SU-DHL-6 (cell line): ENCODE measurements around the gene SYNJ2.
A peak's percentile ranks its signal among the peaks of the same experiment; 100 is the strongest.

Experiments used
- H2AFZ ChIP-seq: fragments of 200-600 bp; sonication (generic); 2 replicates; pipeline ENCODE4 v1.6.1; 2014; ENCODE audit warnings: low read depth, mild to moderate bottlenecking, moderate library complexity, mixed read lengths, antibody characterized with exemption, low read length; ENCODE audit not compliant: severe bottlenecking
- H3F3A ChIP-seq: fragments of 200-600 bp; shearing (Covaris generic); 2 replicates; pipeline ENCODE4 v1.6.0; 2016; ENCODE audit warnings: antibody characterized with exemption, mild to moderate bottlenecking; ENCODE audit not compliant: insufficient read depth
- H3K27ac ChIP-seq: fragments of 200-600 bp; sonication (generic); 2 replicates; pipeline ENCODE4 v1.5.1; 2016; ENCODE audit warnings: low read depth, mild to moderate bottlenecking, low read length, moderate library complexity, mixed read lengths
- H3K27me3 ChIP-seq: fragments of 200-600 bp; sonication (generic), shearing (Covaris generic); 2 replicates; pipeline ENCODE4 v1.6.0; 2014; ENCODE audit warnings: mild to moderate bottlenecking, low read length
- H3K36me3 ChIP-seq: fragments of 200-600 bp; sonication (generic); 2 replicates; pipeline ENCODE4 v1.6.1; 2014; ENCODE audit warnings: mild to moderate bottlenecking, low read length, mixed read lengths
- H3K4me2 ChIP-seq: fragments of 300-600, 200-600 bp; shearing (Covaris generic), sonication (generic); 2 replicates; pipeline ENCODE4 v1.6.0; 2014; ENCODE audit warnings: low read length, low read depth, mild to moderate bottlenecking; ENCODE audit not compliant: poor library complexity, severe bottlenecking
- H3K4me3 ChIP-seq: fragments of 200-600 bp; sonication (generic); 2 replicates; pipeline ENCODE4 v1.5.1; 2014; ENCODE audit warnings: antibody characterized with exemption, low read length, mild to moderate bottlenecking, mixed read lengths; ENCODE audit not compliant: insufficient read depth, poor library complexity, severe bottlenecking
- H3K79me2 ChIP-seq: fragments of 200-600 bp; sonication (generic); 2 replicates; pipeline ENCODE4 v1.6.1; 2014; ENCODE audit warnings: mild to moderate bottlenecking, low read length, moderate library complexity; ENCODE audit not compliant: insufficient read depth
- H3K9ac ChIP-seq: fragments of 200-600 bp; sonication (generic); 2 replicates; pipeline ENCODE4 v1.7.0; 2014; ENCODE audit warnings: mild to moderate bottlenecking, low read length
- H3K9me2 ChIP-seq: fragments of 200-600 bp; sonication (generic); replicated peaks from 2 replicates; pipeline ENCODE4 v1.6.1; 2014; ENCODE audit warnings: low read length; ENCODE audit not compliant: insufficient read depth
- H3K9me3 ChIP-seq: fragments of 200-600 bp; sonication (generic); 2 replicates; pipeline ENCODE4 v1.6.1; 2014; ENCODE audit warnings: low read length, mixed read lengths; ENCODE audit not compliant: insufficient read depth
- H4K20me1 ChIP-seq: fragments of 200-600 bp; sonication (generic); 2 replicates; pipeline ENCODE4 v1.6.1; 2014; ENCODE audit warnings: low read depth, mild to moderate bottlenecking, antibody characterized with exemption, low read length, moderate library complexity, mixed read lengths
- CTCF ChIP-seq: fragments of 200-600 bp; sonication (generic); IDR thresholded peaks from one replicate; pipeline ENCODE4 v1.5.1; 2017; ENCODE audit warnings: antibody characterized with exemption, mild to moderate bottlenecking, low read length, moderate library complexity; ENCODE audit not compliant: insufficient read depth, poor library complexity, severe bottlenecking
- EZH2phosphoT487 ChIP-seq: fragments of 200-600 bp; sonication (generic), shearing (Covaris generic); conservative IDR thresholded peaks from 2 replicates; pipeline ENCODE4 v1.6.1; 2018; ENCODE audit warnings: mild to moderate bottlenecking, antibody characterized with exemption, low read length, moderate library complexity, mixed read lengths

Gene SYNJ2

GRCh38 chr6:157982102-157982562, 469 bp downstream of the SYNJ2 start:
- no peaks in the 10 kb centered on the region for H3F3A ChIP-seq
- H3K4me3 ChIP-seq = peak overlapping the region; percentile 70
- no peaks in the 10 kb centered on the region for H4K20me1 ChIP-seq
- no peaks in the 10 kb centered on the region for H3K9me2 ChIP-seq
- H3K4me2 ChIP-seq = peak overlapping the region; percentile 65
- H3K36me3 ChIP-seq = no peaks in the 10 kb centered on the region
- no peaks in the 10 kb centered on the region for H3K79me2 ChIP-seq
- TF ChIP-seq CTCF (no peak), EZH2phosphoT487 (no peak)
- H3K9ac ChIP-seq = peak overlapping the region; percentile 66
- peak overlapping the region; percentile 82 for H2AFZ ChIP-seq
- no peak overlapping the region for H3K27ac ChIP-seq
- no peaks in the 10 kb centered on the region for H3K9me3 ChIP-seq
- no peaks in the 10 kb centered on the region for H3K27me3 ChIP-seq

- H2AFZ ChIP-seq = peak overlapping the region; percentile 82
- no peaks in the 10 kb centered on the region for H3K9me3 ChIP-seq
- H4K20me1 ChIP-seq = no peaks in the 10 kb centered on the region
- H3K36me3 ChIP-seq = no peaks in the 10 kb centered on the region
- H3K27ac ChIP-seq = no peak overlapping the region
- H3F3A ChIP-seq = no peaks in the 10 kb centered on the region
- peak overlapping the region; percentile 66; the same call in 1 of the 2 replicates for H3K9ac ChIP-seq
- H3K4me2 ChIP-seq = peak overlapping the region; percentile 65
- no peaks in the 10 kb centered on the region for H3K9me2 ChIP-seq
- H3K27me3 ChIP-seq = no peaks in the 10 kb centered on the region
- TF ChIP-seq CTCF (no peak), EZH2phosphoT487 (no peak)
- H3K79me2 ChIP-seq = no peaks in the 10 kb centered on the region
- peak overlapping the region; percentile 70 for H3K4me3 ChIP-seq
These were observed 1.1 kb downstream of the SYNJ2 start for GRCh38 chr6:157982563-157983405.

GRCh38 chr6:157983406-157984119, 1.9 kb downstream of the SYNJ2 start:
- no peak overlapping the region for H3K27ac ChIP-seq
- H3F3A ChIP-seq = no peaks in the 10 kb centered on the region
- H3K4me3 ChIP-seq = no peak overlapping the region
- H3K9me3 ChIP-seq = no peaks in the 10 kb centered on the region
- no peaks in the 10 kb centered on the region for H3K9me2 ChIP-seq
- no peak overlapping the region for H2AFZ ChIP-seq
- TF ChIP-seq CTCF = no peak
- TF ChIP-seq EZH2phosphoT487 = no peak
- no peaks in the 10 kb centered on the region for H3K27me3 ChIP-seq
- H3K4me2 ChIP-seq = no peak overlapping the region
- no peaks in the 10 kb centered on the region for H3K79me2 ChIP-seq
- H4K20me1 ChIP-seq = no peaks in the 10 kb centered on the region
- H3K9ac ChIP-seq = no peak overlapping the region
- no peaks in the 10 kb centered on the region for H3K36me3 ChIP-seq
